ENCODE measurements around the gene GPA33. TPM values are rescaled to one million over a fixed set of nuclear protein-coding genes. Genes with fewer than 3 reads are reported as not detected.

GPA33 gene
- total and polyA plus RNA-seq, 8 donors = 0.03 to 51.3 (median 2.2) TPM; not detected in 4

DNA sequence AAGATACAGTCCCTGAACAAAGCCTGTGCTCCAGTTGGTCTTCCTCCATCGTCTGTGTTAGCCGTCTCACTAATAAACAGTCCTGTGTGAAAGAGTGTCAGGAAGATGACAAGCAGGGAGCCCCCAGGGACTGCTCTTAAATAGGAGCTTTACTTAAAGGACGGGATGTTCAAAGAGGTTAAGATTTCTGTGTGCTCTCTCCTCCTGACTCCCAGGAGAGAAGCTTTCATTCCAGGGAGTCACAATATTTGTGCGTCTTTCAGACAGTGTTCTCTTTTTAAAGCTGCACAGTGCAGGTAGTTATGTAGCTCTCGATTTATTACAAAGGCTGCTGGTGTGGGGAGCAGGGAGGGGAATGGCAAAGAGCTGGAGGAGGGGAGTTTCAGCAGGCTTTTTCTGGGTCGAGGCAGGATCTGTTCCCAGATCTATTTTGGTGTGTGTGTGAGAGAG lies 47.2 kb upstream of the GPA33 start:
- no peak for DNase-seq
- intact Hi-C loops (cut with DNase I; ENCODE audit: low total_unique reads) = no loop called here
- WGBS, 5 donors = 37 to 54% (median 46%) methylated on average over 6 of the region's 6 CpGs
- H3K36me3 ChIP-seq = no peaks in the 10 kb centered on the region
- TF ChIP-seq POLR2AphosphoS5 (IDR thresholded peaks at IDR 0.05) (no peak), POLR2A (IDR thresholded peaks at IDR 0.05) (no peak), EP300 (IDR thresholded peaks at IDR 0.05) (no peak)
- TF ChIP-seq, protein P1, sequence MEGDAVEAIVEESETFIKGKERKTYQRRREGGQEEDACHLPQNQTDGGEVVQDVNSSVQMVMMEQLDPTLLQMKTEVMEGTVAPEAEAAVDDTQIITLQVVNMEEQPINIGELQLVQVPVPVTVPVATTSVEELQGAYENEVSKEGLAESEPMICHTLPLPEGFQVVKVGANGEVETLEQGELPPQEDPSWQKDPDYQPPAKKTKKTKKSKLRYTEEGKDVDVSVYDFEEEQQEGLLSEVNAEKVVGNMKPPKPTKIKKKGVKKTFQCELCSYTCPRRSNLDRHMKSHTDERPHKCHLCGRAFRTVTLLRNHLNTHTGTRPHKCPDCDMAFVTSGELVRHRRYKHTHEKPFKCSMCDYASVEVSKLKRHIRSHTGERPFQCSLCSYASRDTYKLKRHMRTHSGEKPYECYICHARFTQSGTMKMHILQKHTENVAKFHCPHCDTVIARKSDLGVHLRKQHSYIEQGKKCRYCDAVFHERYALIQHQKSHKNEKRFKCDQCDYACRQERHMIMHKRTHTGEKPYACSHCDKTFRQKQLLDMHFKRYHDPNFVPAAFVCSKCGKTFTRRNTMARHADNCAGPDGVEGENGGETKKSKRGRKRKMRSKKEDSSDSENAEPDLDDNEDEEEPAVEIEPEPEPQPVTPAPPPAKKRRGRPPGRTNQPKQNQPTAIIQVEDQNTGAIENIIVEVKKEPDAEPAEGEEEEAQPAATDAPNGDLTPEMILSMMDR (IDR thresholded peaks at IDR 0.05) = no peak
- no peaks in the 10 kb centered on the region for H3K4me1 ChIP-seq
- H3K9me3 ChIP-seq = peaks cover 0 to 7% (median 2%) of the 10 kb centered on the region in 4 donors
- no peak overlapping the region for H3K4me3 ChIP-seq
- H3K27ac ChIP-seq = no peak overlapping the region
- no peaks in the 10 kb centered on the region for H3K27me3 ChIP-seq

DNA sequence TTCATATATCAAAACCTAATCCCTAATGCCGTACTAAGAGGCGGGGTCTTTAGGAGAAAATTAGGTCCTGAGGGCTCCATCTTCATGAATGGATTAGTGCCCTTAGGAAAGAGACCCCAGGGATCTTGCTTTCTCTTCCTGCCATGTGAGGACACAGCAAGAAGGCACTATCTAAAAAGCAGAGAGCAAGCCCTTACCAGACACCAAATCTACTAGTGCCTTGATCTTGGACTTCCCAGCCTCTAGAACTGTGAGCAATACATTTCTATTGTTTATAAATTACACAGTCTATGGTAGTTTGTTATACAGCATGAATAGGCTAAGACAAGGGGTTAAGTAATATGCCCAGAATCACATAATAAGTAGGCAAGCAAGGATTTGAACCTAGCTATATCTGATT lies 46.6 kb upstream of the GPA33 start:
- Histone ChIP-seq H3K27ac (no peak overlapping the region), H3K4me3 (no peak overlapping the region), H3K9me3 (peaks cover 0 to 7% (median 2%) of the 10 kb centered on the region in 4 donors), H3K36me3 (no peaks in the 10 kb centered on the region), H3K4me1 (no peaks in the 10 kb centered on the region), H3K27me3 (no peaks in the 10 kb centered on the region)
- DNase-seq = no peak
- TF ChIP-seq EP300 (IDR thresholded peaks at IDR 0.05) = no peak
- TF ChIP-seq POLR2A (IDR thresholded peaks at IDR 0.05) = no peak
- no peak for TF ChIP-seq POLR2AphosphoS5 (IDR thresholded peaks at IDR 0.05)
- TF ChIP-seq, protein P1 (IDR thresholded peaks at IDR 0.05) = no peak
- WGBS, 5 donors = 43 to 86% (median 76%) methylated on average over 2 of the region's 2 CpGs
- intact Hi-C loops (cut with DNase I; ENCODE audit: low total_unique reads) = no loop called here

DNA sequence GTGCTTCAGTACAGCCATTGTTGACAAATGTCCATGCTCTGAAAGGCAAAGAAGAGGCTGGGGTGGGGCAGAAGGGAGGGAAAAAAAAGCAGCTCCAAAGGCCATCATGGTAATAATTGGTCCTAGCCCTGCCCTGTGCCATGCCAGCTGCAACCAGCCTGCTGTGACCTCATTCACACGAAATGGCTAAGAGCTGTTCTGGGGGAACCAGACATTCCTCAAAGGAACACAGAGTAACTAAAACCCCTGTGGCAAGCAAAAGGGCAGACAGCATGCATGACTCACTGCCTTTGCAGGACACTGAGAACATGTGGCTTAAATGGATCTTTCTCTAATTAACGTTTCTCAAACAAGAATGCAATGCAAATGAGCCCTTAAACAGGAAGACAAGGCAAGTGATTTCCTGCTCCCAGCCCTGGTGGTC lies 46.0 kb upstream of the GPA33 start:
- peaks cover 0 to 7% (median 2%) of the 10 kb centered on the region in 4 donors for H3K9me3 ChIP-seq
- H3K27ac ChIP-seq = no peak overlapping the region
- WGBS, 5 donors = 29 to 54% (median 43%) methylated on average over 2 of the region's 2 CpGs
- intact Hi-C loops (cut with DNase I; ENCODE audit: low total_unique reads) = no loop called here
- TF ChIP-seq POLR2AphosphoS5 (IDR thresholded peaks at IDR 0.05) (no peak), EP300 (IDR thresholded peaks at IDR 0.05) (no peak)
- TF ChIP-seq, protein P1 (IDR thresholded peaks at IDR 0.05) = no peak
- H3K4me3 ChIP-seq = no peak overlapping the region
- DNase-seq = no peak
- no peaks in the 10 kb centered on the region for H3K27me3 ChIP-seq
- H3K4me1 ChIP-seq = no peaks in the 10 kb centered on the region
- no peaks in the 10 kb centered on the region for H3K36me3 ChIP-seq

DNA sequence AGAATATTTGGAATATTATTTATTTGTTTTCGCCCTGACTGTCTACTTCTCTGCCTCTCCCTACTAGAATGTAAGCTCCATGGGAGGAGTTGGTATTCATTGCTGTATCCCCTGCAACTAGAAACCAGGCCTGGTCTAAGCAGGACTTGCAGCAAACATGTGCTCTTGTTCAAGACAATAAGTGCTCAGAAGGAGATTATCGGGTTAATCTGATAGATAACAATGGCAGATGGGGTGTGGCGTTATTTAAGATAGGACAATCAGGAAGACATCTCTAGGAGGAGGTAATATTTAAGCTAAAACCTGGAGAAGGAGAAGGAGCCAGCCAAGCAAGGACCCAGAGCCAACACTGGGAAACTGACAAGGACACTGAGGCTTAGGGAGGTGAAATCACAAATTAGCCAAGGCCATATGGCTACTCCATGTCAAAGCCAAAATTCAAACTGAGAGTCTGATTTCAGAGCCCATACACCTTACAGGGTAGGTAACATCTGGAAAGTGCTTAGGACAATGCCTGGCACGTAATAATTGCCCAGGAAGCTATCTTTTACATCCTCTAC lies 45.2 kb upstream of the GPA33 start:
- H3K4me1 ChIP-seq = no peaks in the 10 kb centered on the region
- H3K4me3 ChIP-seq = no peak overlapping the region
- peaks cover 0 to 1% (median 0%) of the 10 kb centered on the region in 3 donors for H3K27me3 ChIP-seq
- TF ChIP-seq, protein P1 (IDR thresholded peaks at IDR 0.05) = no peak
- TF ChIP-seq EP300 (IDR thresholded peaks at IDR 0.05) (no peak), POLR2AphosphoS5 (IDR thresholded peaks at IDR 0.05) (no peak), POLR2A (IDR thresholded peaks at IDR 0.05) (no peak)
- WGBS, 5 donors = 37 to 69% (median 56%) methylated on average over 4 of the region's 4 CpGs
- H3K27ac ChIP-seq = no peak overlapping the region
- peaks cover 0 to 7% (median 2%) of the 10 kb centered on the region in 4 donors for H3K9me3 ChIP-seq
- intact Hi-C loops (cut with DNase I; ENCODE audit: low total_unique reads) = no loop called here
- DNase-seq = no peak
- H3K36me3 ChIP-seq = no peaks in the 10 kb centered on the region
